GM18526 (cell line): ENCODE measurements around the gene BBOX1.

ENCODE experiments used
- POLR2A ChIP-seq: IDR thresholded peaks from 3 replicates; pipeline ENCODE4 v1.6.1; 2011; ENCODE audit not compliant: insufficient read length; ENCODE audit errors: extremely low read depth

The BBOX1 gene

GRCh38 chr11:27057091-27057780, 16.6 kb downstream of the BBOX1 start:
- no peak for TF ChIP-seq POLR2A

DNA sequence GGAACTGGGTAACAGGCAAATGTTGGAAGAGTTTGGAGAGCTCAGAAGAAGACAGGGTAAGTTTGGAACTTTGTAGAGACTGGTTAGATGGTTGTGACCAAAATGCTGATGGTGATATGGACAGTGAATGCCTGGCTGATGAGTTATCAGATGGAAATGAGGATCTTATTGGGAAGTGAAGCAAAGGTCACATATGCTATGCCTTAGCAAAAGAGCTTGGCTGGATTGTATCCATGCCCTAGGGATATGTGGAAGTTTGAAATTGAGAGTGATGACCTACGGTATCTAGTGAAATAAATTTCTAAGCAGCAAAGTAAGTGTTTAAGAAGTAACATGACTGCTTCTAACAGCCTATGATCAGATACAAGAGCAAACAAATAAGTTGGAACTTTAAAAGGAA, 17.8 kb downstream of the BBOX1 start:
- TF ChIP-seq POLR2A: no peak

DNA sequence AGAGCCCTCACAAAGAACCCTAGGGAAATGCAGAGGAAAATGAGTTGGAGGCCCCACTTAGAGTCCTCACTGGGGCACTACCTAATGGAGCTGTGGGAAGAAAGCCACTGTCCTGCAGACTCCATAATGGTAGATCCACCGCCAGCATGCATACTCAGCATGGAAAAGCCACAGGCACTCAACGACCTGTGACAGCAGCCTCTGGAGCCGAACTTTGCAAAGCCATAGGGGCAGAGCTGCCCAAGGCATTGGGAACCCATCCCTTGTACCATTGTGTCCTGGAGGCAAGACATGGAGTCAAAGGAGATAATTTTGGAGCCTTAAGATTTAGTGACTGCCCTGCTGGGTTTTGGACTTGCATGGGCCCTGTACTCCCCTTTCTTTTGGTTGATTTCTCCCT, 18.8 kb downstream of the BBOX1 start:
- no peak for TF ChIP-seq POLR2A

- no peak for TF ChIP-seq POLR2A
Measured at GRCh38 chr11:27060816-27061460, 20.3 kb downstream of the BBOX1 start.

DNA sequence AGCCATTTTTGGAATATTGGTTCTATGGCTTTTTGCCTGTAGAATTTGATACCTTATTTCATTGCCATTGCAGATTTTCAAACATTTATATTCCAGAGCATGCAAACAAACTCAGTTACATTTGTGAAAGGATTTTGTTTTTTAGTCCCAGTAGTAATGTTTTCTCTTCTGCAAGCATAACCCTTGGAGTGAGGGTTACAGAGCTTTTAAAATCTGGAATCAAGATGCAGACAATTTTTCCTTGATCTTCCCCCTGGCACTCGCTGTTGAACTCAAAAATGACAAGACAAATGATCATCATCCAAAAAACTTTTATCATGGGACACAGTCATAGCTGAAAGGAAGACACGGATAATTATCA, 20.8 kb downstream of the BBOX1 start:
- no peak for TF ChIP-seq POLR2A

DNA sequence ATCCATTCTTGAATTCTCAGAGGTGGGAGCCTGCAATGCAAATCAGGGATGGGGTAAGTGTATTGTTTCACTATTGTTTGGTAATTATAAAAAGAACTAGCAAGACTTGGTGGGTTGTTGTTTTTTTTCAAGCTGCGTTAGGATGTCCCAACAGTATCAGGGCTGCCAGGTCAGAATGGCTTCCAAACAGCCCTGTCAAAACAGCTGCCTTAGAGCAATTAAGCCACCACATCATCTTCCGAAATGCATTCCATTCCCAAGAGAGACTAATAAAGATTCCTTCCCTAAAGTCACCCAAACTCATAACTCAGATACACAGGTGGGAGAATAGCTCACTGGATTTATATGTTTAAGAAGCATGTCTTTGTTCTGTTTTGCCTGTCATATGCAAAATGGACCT, 23.5 kb downstream of the BBOX1 start:
- TF ChIP-seq POLR2A: no peak

GRCh38 chr11:27075192-27075591, 34.6 kb downstream of the BBOX1 start:
- no peak for TF ChIP-seq POLR2A

DNA sequence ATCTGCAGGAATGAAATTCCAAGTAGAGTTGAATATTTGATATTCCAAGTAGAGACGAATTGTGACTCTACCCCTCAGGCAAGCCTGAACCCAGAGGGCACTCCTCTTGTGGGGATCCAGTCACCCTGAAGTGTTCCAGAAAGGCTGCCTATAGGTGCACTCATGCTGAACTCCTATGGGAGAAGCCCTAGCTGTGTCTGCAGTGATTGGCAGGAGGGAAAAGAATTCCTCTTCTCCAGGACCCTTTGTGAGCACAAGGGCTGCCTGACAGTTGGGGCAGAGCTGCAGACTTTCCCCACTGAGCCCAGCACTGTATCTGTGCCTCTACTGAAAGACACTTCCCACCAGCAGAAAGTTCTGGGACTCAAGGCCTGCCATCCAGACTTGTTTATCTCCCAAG, 35.0 kb downstream of the BBOX1 start:
- no peak for TF ChIP-seq POLR2A

DNA sequence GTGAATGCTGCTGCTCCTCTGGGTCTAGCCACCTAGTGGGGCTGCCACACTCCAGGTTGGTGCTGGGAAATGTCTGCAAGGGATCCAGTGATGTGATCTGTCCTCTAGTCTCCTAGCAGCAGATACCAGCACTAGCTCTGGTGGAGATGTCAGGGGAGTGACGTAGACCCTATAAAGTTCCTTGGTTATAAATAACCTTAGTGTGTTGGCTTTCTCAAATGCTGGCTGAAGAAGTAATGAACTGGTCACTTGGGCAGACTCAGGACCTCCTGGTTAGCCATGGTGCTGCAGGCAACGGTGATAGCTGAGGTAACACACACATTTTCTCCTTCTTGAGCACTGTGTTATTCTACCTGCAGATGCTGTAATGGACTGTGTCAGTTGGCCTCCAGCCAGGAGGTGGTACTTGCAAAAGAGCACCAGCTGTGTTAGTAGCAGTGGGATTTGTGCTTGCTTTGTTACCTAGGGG, 35.5 kb downstream of the BBOX1 start:
- TF ChIP-seq POLR2A: no peak

- TF ChIP-seq POLR2A: no peak
Measured at GRCh38 chr11:27081056-27081455, 40.4 kb downstream of the BBOX1 start.

DNA sequence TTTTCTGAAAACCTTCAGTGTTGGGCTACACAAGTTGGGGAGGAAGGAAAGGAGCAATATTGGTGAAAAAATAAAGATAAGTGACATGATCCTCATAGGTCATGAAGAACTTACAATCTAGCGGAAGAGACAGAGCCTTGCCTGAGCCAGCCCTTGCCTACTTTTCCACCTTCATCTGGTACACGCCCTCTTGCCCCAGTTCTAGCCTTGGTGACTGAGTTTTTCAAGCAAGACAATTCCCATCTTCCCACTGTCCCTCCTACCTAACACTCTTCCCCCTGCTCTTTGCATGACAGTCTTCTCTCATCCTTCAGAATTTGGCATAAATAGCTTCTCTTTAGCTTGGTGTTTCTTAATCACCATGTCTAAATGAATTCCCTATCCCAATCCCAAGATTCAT, 42.6 kb downstream of the BBOX1 start:
- no peak for TF ChIP-seq POLR2A

GRCh38 chr11:27083782-27084181, 43.2 kb downstream of the BBOX1 start:
- no peak for TF ChIP-seq POLR2A

GRCh38 chr11:27084518-27084917, 43.9 kb downstream of the BBOX1 start:
- no peak for TF ChIP-seq POLR2A

DNA sequence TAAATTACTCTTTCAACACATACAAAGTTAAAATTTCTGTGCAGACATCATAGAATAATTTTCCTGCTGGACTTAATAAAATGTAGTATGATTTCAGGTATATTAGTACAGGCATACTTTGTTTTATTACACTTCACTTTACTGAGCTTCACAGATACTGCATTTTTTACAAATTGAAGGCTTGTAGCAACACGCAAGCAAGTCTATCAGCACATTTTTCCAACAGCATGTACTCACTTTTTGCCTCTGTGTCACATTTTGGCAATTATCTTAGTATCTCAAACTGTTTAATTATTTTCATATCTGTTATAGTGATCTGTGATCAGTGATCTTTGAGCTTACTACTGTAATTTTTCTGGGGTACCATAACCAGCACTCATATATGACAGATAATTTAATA, 44.5 kb downstream of the BBOX1 start:
- no peak for TF ChIP-seq POLR2A

- no peak for TF ChIP-seq POLR2A
Measured at GRCh38 chr11:27085605-27086004, 45.0 kb downstream of the BBOX1 start.

GRCh38 chr11:27087432-27087831, 46.8 kb downstream of the BBOX1 start:
- no peak for TF ChIP-seq POLR2A

DNA sequence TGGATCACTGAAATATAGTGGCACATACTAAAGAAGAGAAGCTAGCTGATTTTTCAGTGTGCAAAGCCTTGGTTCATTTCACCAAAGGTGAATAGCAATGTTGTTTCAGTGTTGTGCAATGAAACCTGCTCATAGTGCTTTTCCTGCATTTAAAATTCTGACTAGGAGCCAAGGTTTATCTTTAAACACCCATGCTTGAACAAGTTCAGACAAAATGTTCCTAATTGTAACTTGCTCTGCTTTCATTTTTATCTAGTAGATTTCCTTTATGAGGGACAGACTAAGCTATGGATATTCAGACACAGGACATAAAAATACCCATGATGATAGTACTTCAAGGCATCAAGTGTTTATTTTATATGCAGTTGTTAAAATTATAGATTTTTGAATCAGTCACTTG, 47.7 kb downstream of the BBOX1 start:
- TF ChIP-seq POLR2A: no peak

- TF ChIP-seq POLR2A: no peak
Measured at GRCh38 chr11:27089746-27090145, 49.1 kb downstream of the BBOX1 start.

GRCh38 chr11:27094120-27094519, 53.5 kb downstream of the BBOX1 start:
- TF ChIP-seq POLR2A: no peak
